A549 (cell line): Measurements from ENCODE around the gene ZNF219. TPM values are rescaled to one million over a fixed set of nuclear protein-coding genes. Genes with fewer than 3 reads are reported as not detected.

Experiments used
- ATAC-seq, 2 experiments: fragments of 200-7000 bp in 1 of 2; fragments of >200 bp in 1 of 2; cut with Nextera tagmentation in 1 of 2; cut with Tn5 transposase in 1 of 2; 3 replicates each; pipeline versions ENCODE4 v1.8.0 to v1.9.1; 2018 to 2020; ENCODE audit warnings: mild to moderate bottlenecking in 1 of 2, moderate library complexity in 1 of 2
- CTCF ChIA-PET: fragments of 300-600 bp; sonication (Branson Sonifier 250); formaldehyde crosslinking; extraction: SDS; loops from one replicate; lab custom pipeline; 2021; ENCODE audit warnings: antibody characterized with exemption, inconsistent platforms; lab: Yijun Ruan, JAX
- POLR2A ChIA-PET: fragments of 350-600 bp; formaldehyde crosslinking; extraction: SDS; loops from one replicate; lab custom pipeline; 2021; ENCODE audit warnings: antibody characterized with exemption, inconsistent platforms; lab: Yijun Ruan, JAX
- DNase-seq, 2 experiments: peaks; one replicate each; pipeline versions ENCODE4 v3.0.0 to v3.0.0-alpha.2; 2011 to 2016; ENCODE audit warnings: low read depth in 1 of 2, low spot score in 1 of 2
- FAIRE-seq: peaks from 2 replicates; lab custom pipeline; 2011; peaks lifted over from hg19 to GRCh38; lab: Jason Lieb, UNC
- H3K27ac ChIP-seq, 2 experiments: fragments of >200 bp; sonication (Bioruptor Twin); formaldehyde crosslinking; 3 replicates each; pipeline ENCODE4 v1.5.1; 2016 to 2017
- H3K4me1 ChIP-seq: fragments of >200 bp; sonication (Bioruptor Twin); formaldehyde crosslinking; 3 replicates; pipeline ENCODE4 v1.6.1; 2016
- H3K4me2 ChIP-seq: fragments of >200 bp; sonication (Bioruptor Twin); formaldehyde crosslinking; 3 replicates; pipeline ENCODE4 v1.6.1; 2016
- H3K4me3 ChIP-seq: fragments of >200 bp; sonication (Bioruptor Twin); formaldehyde crosslinking; 3 replicates; pipeline ENCODE4 v1.5.1; 2016
- H3K9me3 ChIP-seq: fragments of >200 bp; sonication (Bioruptor Twin); formaldehyde crosslinking; 3 replicates; pipeline ENCODE4 v1.6.1; 2016
- BHLHE40 ChIP-seq: IDR thresholded peaks from 2 replicates; pipeline ENCODE4 v1.6.1; 2012; ENCODE audit warnings: low read depth, low read length, inconsistent platforms
- CBX8 ChIP-seq: fragments of 200-600 bp; sonication (generic); IDR thresholded peaks from 2 replicates; pipeline ENCODE4 v1.6.1; 2016
- CHD2 ChIP-seq: fragments of 150-350 bp; IDR thresholded peaks from 2 replicates; pipeline ENCODE4 v1.6.1; 2014; ENCODE audit warnings: low read length; ENCODE audit not compliant: partially characterized antibody
- CHD4 ChIP-seq: fragments of 200-600 bp; sonication (generic); IDR thresholded peaks from 2 replicates; pipeline ENCODE4 v1.6.1; 2016; ENCODE audit warnings: antibody characterized with exemption, mild to moderate bottlenecking, borderline replicate concordance
- EHF ChIP-seq: fragments of 250-450 bp; sonication (Bioruptor Pico); IDR thresholded peaks from 2 replicates; pipeline ENCODE4 v1.5.0; 2020; ENCODE audit warnings: mild to moderate bottlenecking
- EP300 ChIP-seq, 2 experiments: fragments of >200 bp; sonication (Bioruptor Twin); formaldehyde crosslinking; IDR thresholded peaks; 2 replicates in 1 of 2; 3 replicates in 1 of 2; pipeline ENCODE4 v1.6.1; 2016 to 2017
- FOXS1 ChIP-seq: fragments of 250-450 bp; sonication (Bioruptor Pico); IDR thresholded peaks from 2 replicates; pipeline ENCODE4 v1.5.0; 2020; ENCODE audit warnings: mild to moderate bottlenecking, moderate library complexity
- HEYL ChIP-seq: fragments of 250-450 bp; sonication (Bioruptor Pico); IDR thresholded peaks from 2 replicates; pipeline ENCODE4 v1.8.0; 2021; ENCODE audit warnings: mild to moderate bottlenecking, moderate library complexity
- HOXA7 ChIP-seq: fragments of 250-450 bp; sonication (Bioruptor Pico); IDR thresholded peaks from 2 replicates; pipeline ENCODE4 v1.5.0; 2020; ENCODE audit warnings: mild to moderate bottlenecking, moderate library complexity
- HOXB5 ChIP-seq: fragments of 250-450 bp; sonication (Bioruptor Pico); IDR thresholded peaks from 2 replicates; pipeline ENCODE4 v1.5.0; 2020; ENCODE audit warnings: mild to moderate bottlenecking, moderate library complexity
- JUN ChIP-seq, 2 experiments: fragments of >200 bp; sonication (Bioruptor Twin); formaldehyde crosslinking; IDR thresholded peaks; 2 replicates in 1 of 2; 3 replicates in 1 of 2; pipeline ENCODE4 v1.6.1; 2016 to 2017
- KDM5A ChIP-seq: fragments of 200-600 bp; sonication (generic); IDR thresholded peaks from 2 replicates; pipeline ENCODE4 v1.6.1; 2016; ENCODE audit warnings: antibody characterized with exemption, mild to moderate bottlenecking
- NFE2L2 ChIP-seq: fragments of 150-350 bp; conservative IDR thresholded peaks from 2 replicates; pipeline ENCODE4 v1.6.1; 2014; ENCODE audit warnings: low read length
- NPAS2 ChIP-seq: fragments of 250-450 bp; sonication (Bioruptor Pico); IDR thresholded peaks from 2 replicates; pipeline ENCODE4 v1.8.0; 2022; ENCODE audit warnings: mild to moderate bottlenecking, moderate library complexity, borderline replicate concordance
- POLR2A ChIP-seq: IDR thresholded peaks from 2 replicates; pipeline ENCODE4 v1.6.1; 2012; ENCODE audit warnings: mild to moderate bottlenecking, low read length
- RARB ChIP-seq: fragments of 250-450 bp; sonication (Bioruptor Pico); IDR thresholded peaks from 2 replicates; pipeline ENCODE4 v1.8.0; 2021; ENCODE audit warnings: mild to moderate bottlenecking, moderate library complexity
- RCOR1 ChIP-seq: fragments of 150-350 bp; IDR thresholded peaks from 2 replicates; pipeline ENCODE4 v1.6.1; 2014; ENCODE audit warnings: antibody characterized with exemption, low read length, low read depth
- RFX5 ChIP-seq: fragments of 450-650 bp; IDR thresholded peaks from 2 replicates; pipeline ENCODE4 v1.7.1; 2014; ENCODE audit warnings: antibody characterized with exemption, mild to moderate bottlenecking, moderate library complexity
- SREBF2 ChIP-seq: fragments of 450-650 bp; IDR thresholded peaks from 2 replicates; pipeline ENCODE4 v1.6.1; 2014; ENCODE audit warnings: mild to moderate bottlenecking, moderate library complexity
- WGBS: methylation state at CpG from one replicate; pipeline ENCODE4 v1.1.6; 2017; ENCODE audit errors: missing lambda C conversion rate; 5-methylcytosine and 5-hydroxymethylcytosine counted together
- polyA plus RNA-seq, 4 experiments: library from polyadenylated mRNA; depleted of rRNA in 3 of 4; stranded (reverse); fragments of >200 nt; fragmentation: RNase III in 1 of 4; extraction: RNeasy Plus Mini Kit Qiagen cat#74134 plus additional on column Dnase treatment in 1 of 4; gene quantifications; 2 replicates in 3 of 4; 3 replicates in 1 of 4; pipeline ENCODE4 v1.2.3, GENCODE V29; 2011 to 2017
- TF ChIP-seq, protein P1 (sequence below): fragments of 450-650 bp; IDR thresholded peaks from 2 replicates; pipeline ENCODE4 v1.6.1; 2014; ENCODE audit warnings: antibody characterized with exemption
- TF ChIP-seq, protein P2 (sequence below): IDR thresholded peaks from 2 replicates; pipeline ENCODE4 v1.6.1; 2012
- TF ChIP-seq, protein P3 (sequence below): IDR thresholded peaks from 2 replicates; pipeline ENCODE4 v1.6.1; 2012
- TF ChIP-seq, protein P4 (sequence below): fragments of >200 bp; sonication (Bioruptor Twin); formaldehyde crosslinking; IDR thresholded peaks from 3 replicates; pipeline ENCODE4 v1.6.1; 2016

The ZNF219 gene
- polyA plus RNA-seq, 2 of the 4 experiments (the other 2 are of a cell fraction) = 17.3 to 31.0 TPM

DNA sequence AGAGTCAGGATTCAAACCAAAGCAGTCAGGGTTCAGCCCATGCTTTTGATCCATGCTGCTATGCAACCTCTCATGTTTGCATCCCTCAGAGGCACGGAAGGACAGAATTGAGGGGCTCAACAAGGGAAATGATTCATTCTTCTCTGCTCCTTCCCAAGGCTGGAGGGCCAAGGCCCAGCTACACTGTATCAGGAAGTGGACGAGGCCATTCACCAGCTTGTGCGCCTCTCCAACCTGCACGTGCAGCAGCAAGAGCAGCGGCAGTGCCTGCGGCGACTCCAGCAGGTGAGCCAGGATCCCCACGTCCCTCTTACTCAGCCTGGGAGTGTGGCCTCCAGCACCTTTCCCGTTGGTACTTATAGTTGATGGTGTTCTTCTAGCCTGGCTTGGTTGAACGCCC lies 19.7 kb downstream of the ZNF219 start:
- TF ChIP-seq, protein P1, sequence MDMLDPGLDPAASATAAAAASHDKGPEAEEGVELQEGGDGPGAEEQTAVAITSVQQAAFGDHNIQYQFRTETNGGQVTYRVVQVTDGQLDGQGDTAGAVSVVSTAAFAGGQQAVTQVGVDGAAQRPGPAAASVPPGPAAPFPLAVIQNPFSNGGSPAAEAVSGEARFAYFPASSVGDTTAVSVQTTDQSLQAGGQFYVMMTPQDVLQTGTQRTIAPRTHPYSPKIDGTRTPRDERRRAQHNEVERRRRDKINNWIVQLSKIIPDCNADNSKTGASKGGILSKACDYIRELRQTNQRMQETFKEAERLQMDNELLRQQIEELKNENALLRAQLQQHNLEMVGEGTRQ = no peak
- TF ChIP-seq CHD2 = no peak
- TF ChIP-seq EHF (CRISPR knock-in tag) = no peak
- TF ChIP-seq NFE2L2 = no peak
- TF ChIP-seq EP300 (IDR thresholded peaks at IDR 0.05) = no peak
- TF ChIP-seq, protein P2, sequence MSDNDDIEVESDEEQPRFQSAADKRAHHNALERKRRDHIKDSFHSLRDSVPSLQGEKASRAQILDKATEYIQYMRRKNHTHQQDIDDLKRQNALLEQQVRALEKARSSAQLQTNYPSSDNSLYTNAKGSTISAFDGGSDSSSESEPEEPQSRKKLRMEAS = no peak
- TF ChIP-seq HEYL = no peak
- TF ChIP-seq RARB (CRISPR knock-in tag) = no peak
- no peak for TF ChIP-seq KDM5A
- TF ChIP-seq, protein P3, sequence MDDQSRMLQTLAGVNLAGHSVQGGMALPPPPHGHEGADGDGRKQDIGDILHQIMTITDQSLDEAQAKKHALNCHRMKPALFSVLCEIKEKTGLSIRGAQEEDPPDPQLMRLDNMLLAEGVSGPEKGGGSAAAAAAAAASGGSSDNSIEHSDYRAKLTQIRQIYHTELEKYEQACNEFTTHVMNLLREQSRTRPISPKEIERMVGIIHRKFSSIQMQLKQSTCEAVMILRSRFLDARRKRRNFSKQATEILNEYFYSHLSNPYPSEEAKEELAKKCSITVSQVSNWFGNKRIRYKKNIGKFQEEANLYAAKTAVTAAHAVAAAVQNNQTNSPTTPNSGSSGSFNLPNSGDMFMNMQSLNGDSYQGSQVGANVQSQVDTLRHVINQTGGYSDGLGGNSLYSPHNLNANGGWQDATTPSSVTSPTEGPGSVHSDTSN = no peak
- no peak for TF ChIP-seq HOXB5 (CRISPR knock-in tag)
- TF ChIP-seq RFX5 = no peak
- TF ChIP-seq CBX8 = no peak
- TF ChIP-seq, all 56 proteins: peak for 0
- Histone ChIP-seq H3K9me3 (no peaks in the 10 kb centered on the region), H3K4me2 (no peak overlapping the region), H3K27ac (no peak overlapping the region), H3K4me1 (no peaks in the 10 kb centered on the region), H3K4me3 (no peak overlapping the region)
- WGBS = 70% methylated on average over 5 of the region's 10 CpGs
- no peak for ATAC-seq
- FAIRE-seq = no peak
- DNase-seq = no peak
- CTCF ChIA-PET = interaction anchor here (1.7 to 15.5 kb wide), 5 partner anchors 7 to 64 kb away, joined by 6 to 369 read pairs (median 37); partner anchors contain the start of genes ARHGEF40, TMEM253 and ZNF219
- POLR2A ChIA-PET = no interaction called here

DNA sequence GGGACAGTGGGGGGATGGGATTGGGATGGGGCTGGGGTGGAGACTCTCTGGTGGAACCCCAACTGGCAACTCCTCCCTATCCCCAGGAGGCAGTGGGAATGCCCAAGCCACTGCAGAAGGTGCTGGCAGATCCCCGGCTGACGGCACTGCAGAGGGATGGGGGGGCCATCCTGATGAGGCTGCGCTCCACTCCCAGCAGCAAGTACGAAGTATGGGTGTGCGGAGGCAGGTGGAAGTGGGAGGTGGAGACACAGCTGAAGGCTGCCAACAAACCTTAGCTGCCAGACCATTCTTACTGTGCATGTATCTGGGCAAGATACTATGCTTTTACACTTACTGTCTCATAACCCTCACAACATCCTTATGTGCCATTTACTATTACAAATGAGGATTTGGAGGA lies 20.2 kb downstream of the ZNF219 start:
- Histone ChIP-seq H3K27ac (no peak overlapping the region), H3K9me3 (no peaks in the 10 kb centered on the region), H3K4me2 (no peak overlapping the region), H3K4me3 (no peak overlapping the region), H3K4me1 (no peaks in the 10 kb centered on the region)
- DNase-seq (no peak), FAIRE-seq (no peak), ATAC-seq (no peak)
- 98% methylated on average over 5 of the region's 5 CpGs for WGBS
- TF ChIP-seq NPAS2 (no peak), FOXS1 (CRISPR knock-in tag) (no peak), CBX8 (no peak), POLR2A (no peak), HOXA7 (CRISPR knock-in tag) (no peak), BHLHE40 (no peak), CHD4 (no peak)
- TF ChIP-seq, protein P4, sequence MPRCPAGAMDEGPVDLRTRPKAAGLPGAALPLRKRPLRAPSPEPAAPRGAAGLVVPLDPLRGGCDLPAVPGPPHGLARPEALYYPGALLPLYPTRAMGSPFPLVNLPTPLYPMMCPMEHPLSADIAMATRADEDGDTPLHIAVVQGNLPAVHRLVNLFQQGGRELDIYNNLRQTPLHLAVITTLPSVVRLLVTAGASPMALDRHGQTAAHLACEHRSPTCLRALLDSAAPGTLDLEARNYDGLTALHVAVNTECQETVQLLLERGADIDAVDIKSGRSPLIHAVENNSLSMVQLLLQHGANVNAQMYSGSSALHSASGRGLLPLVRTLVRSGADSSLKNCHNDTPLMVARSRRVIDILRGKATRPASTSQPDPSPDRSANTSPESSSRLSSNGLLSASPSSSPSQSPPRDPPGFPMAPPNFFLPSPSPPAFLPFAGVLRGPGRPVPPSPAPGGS = no peak
- POLR2A ChIA-PET = no interaction called here
- CTCF ChIA-PET = interaction anchor here (3.3 to 15.5 kb wide), 3 partner anchors 11 to 27 kb away, joined by 16 to 369 read pairs (median 191); partner anchors contain the start of genes TMEM253 and ZNF219

DNA sequence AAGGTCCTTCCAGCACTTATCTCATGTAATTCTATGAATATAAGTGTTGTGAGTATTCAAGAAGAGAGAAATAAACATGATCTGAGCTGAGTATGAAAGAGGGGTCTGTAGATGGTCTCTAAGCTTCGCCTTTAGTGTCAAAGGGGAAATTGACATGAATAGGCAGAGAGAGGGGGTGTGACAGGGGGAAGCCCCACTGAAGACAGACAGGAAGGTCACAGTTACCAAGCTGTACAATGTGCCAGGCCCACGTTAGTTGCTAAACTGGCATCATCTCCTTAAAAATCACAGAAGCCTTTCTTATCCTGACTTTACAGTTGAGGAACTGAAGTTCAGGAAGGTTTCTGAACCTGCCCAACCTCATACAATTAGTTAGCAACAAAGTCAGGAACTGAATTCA lies 20.8 kb downstream of the ZNF219 start:
- no peak overlapping the region for H3K4me2 ChIP-seq
- H3K9me3 ChIP-seq = no peaks in the 10 kb centered on the region
- no peak for TF ChIP-seq RCOR1
- no peak for TF ChIP-seq JUN (IDR thresholded peaks at IDR 0.05)
- no peak for TF ChIP-seq SREBF2
- H3K4me1 ChIP-seq = no peaks in the 10 kb centered on the region
- no peak overlapping the region for H3K4me3 ChIP-seq
- H3K27ac ChIP-seq = no peak overlapping the region
- ATAC-seq (no peak), DNase-seq (no peak), FAIRE-seq (no peak)
- POLR2A ChIA-PET = interaction anchor here (1.1 kb wide), 1 partner anchor 9 kb away, joined by 3 read pairs; no protein-coding TSS in a partner anchor
- CTCF ChIA-PET = interaction anchor here (3.3 to 15.5 kb wide), 3 partner anchors 10 to 27 kb away, joined by 16 to 369 read pairs (median 191); partner anchors contain the start of genes TMEM253 and ZNF219
- 89% methylated on average over 2 of the region's 2 CpGs for WGBS
